IMR-90 (cell line): Measurements from ENCODE around the gene PCBP4. TPM values are rescaled to one million over a fixed set of nuclear protein-coding genes. Genes with fewer than 3 reads are reported as not detected.

Experiments
- ATAC-seq: fragments of 200-7000 bp; cut with Tn5 transposase; 2 replicates; pipeline ENCODE4 v1.9.1; 2020; ENCODE audit warnings: low read depth, mild to moderate bottlenecking, moderate library complexity
- BruUV-seq: library from RNA; stranded (reverse); fragments of 400-500 nt; replicated peaks from 2 replicates; lab custom pipeline; 2021; lab: Mats Ljungman, UMichigan
- CTCF ChIA-PET: fragments of 300-600 bp; formaldehyde crosslinking; extraction: SDS; loops from one replicate; lab custom pipeline; 2021; ENCODE audit warnings: antibody characterized with exemption; lab: Yijun Ruan, JAX
- POLR2A ChIA-PET: fragments of 300-600 bp; sonication (Branson Sonifier 250); formaldehyde crosslinking; loops from one replicate; lab custom pipeline; 2022; ENCODE audit warnings: antibody characterized with exemption; ENCODE audit not compliant: unreplicated experiment; lab: Charles Lee
- DNase-seq: peaks from one replicate; pipeline ENCODE4 v3.0.0; 2013
- H2AFZ ChIP-seq: replicated peaks from 2 replicates; pipeline ENCODE3; 2013; ENCODE audit warnings: low read length, mild to moderate bottlenecking; ENCODE audit not compliant: poor library complexity
- H2AK5ac ChIP-seq: 2 replicates; pipeline ENCODE4 v1.6.1; 2013; ENCODE audit warnings: low read depth, low read length, inconsistent platforms
- H2AK9ac ChIP-seq: replicated peaks from 2 replicates; pipeline ENCODE3; 2013; ENCODE audit warnings: mild to moderate bottlenecking, low read depth, low read length, moderate library complexity; ENCODE audit not compliant: poor library complexity
- H2BK120ac ChIP-seq: 2 replicates; pipeline ENCODE4 v1.6.1; 2013; ENCODE audit warnings: low read depth, low read length, inconsistent platforms
- H2BK15ac ChIP-seq: 3 replicates; pipeline ENCODE4 v1.6.1; 2013; ENCODE audit warnings: low read depth, low read length, inconsistent platforms
- H2BK20ac ChIP-seq: 2 replicates; pipeline ENCODE4 v1.6.1; 2013; ENCODE audit warnings: low read depth, mild to moderate bottlenecking, inconsistent platforms, low read length, moderate library complexity
- H2BK5ac ChIP-seq: 2 replicates; pipeline ENCODE4 v1.6.1; 2013; ENCODE audit warnings: mild to moderate bottlenecking, low read depth, low read length, inconsistent platforms; ENCODE audit not compliant: poor library complexity, severe bottlenecking
- H3K14ac ChIP-seq: replicated peaks from 2 replicates; pipeline ENCODE4 v1.6.1; 2013; ENCODE audit warnings: low read depth, low read length, inconsistent platforms
- H3K18ac ChIP-seq: 2 replicates; pipeline ENCODE4 v1.6.1; 2013; ENCODE audit warnings: low read depth, low read length, control low read depth
- H3K23ac ChIP-seq: 2 replicates; pipeline ENCODE4 v1.6.1; 2013; ENCODE audit warnings: low read depth, low read length, inconsistent platforms
- H3K27ac ChIP-seq: 2 replicates; pipeline ENCODE4 v1.5.1; 2013; ENCODE audit warnings: mild to moderate bottlenecking, control low read depth, low read length; ENCODE audit not compliant: insufficient read depth
- H3K27me3 ChIP-seq: 2 replicates; pipeline ENCODE4 v1.6.1; 2013; ENCODE audit warnings: low read length; ENCODE audit not compliant: control insufficient read depth, insufficient read depth
- H3K36me3 ChIP-seq: 2 replicates; pipeline ENCODE4 v1.6.1; 2013; ENCODE audit warnings: low read length, mixed read lengths; ENCODE audit not compliant: control insufficient read depth, insufficient read depth
- H3K4ac ChIP-seq: 2 replicates; pipeline ENCODE4 v1.6.1; 2013; ENCODE audit warnings: low read depth, low read length, inconsistent platforms
- H3K4me1 ChIP-seq: 2 replicates; pipeline ENCODE4 v1.6.1; 2013; ENCODE audit warnings: low read length, mixed read lengths; ENCODE audit not compliant: control insufficient read depth, insufficient read depth
- H3K4me2 ChIP-seq: 2 replicates; pipeline ENCODE4 v1.6.1; 2013; ENCODE audit warnings: low read depth, mild to moderate bottlenecking, control low read depth, low read length, moderate library complexity
- H3K4me3 ChIP-seq: 2 replicates; pipeline ENCODE4 v1.5.1; 2013; ENCODE audit warnings: low read depth, mild to moderate bottlenecking, control low read depth, low read length, moderate library complexity; ENCODE audit not compliant: insufficient read depth
- H3K56ac ChIP-seq: 2 replicates; pipeline ENCODE4 v1.6.1; 2013; ENCODE audit warnings: low read length, inconsistent platforms; ENCODE audit not compliant: insufficient read depth; ENCODE audit errors: extremely low read depth
- H3K79me1 ChIP-seq, 2 experiments: 2 replicates each; pipeline ENCODE4 v1.6.1; 2013; ENCODE audit warnings: low read length in 2 of 2, inconsistent platforms in 1 of 2, low read depth in 1 of 2
- H3K9ac ChIP-seq: 2 replicates; pipeline ENCODE4 v1.6.1; 2013; ENCODE audit warnings: low read depth, low read length, control low read depth
- H3K9me1 ChIP-seq: 2 replicates; pipeline ENCODE4 v1.6.1; 2013; ENCODE audit warnings: low read length, inconsistent platforms; ENCODE audit not compliant: insufficient read depth
- H3K9me3 ChIP-seq: 2 replicates; pipeline ENCODE4 v1.6.1; 2013; ENCODE audit warnings: low read length; ENCODE audit not compliant: control insufficient read depth, insufficient read depth
- H4K20me1 ChIP-seq: 2 replicates; pipeline ENCODE4 v1.6.1; 2013; ENCODE audit warnings: low read length, inconsistent platforms; ENCODE audit not compliant: insufficient read depth
- H4K5ac ChIP-seq: 2 replicates; pipeline ENCODE4 v1.6.1; 2013; ENCODE audit warnings: mild to moderate bottlenecking, low read depth, low read length, control low read depth
- H4K8ac ChIP-seq, 2 experiments: 2 replicates each; pipeline ENCODE4 v1.6.1; 2013; ENCODE audit warnings: low read depth in 2 of 2, low read length in 2 of 2, control low read depth in 1 of 2, inconsistent platforms in 1 of 2
- H4K91ac ChIP-seq: 2 replicates; pipeline ENCODE4 v1.6.1; 2013; ENCODE audit warnings: low read depth, low read length, inconsistent platforms; ENCODE audit not compliant: insufficient read depth
- BHLHE40 ChIP-seq: fragments of 150-350 bp; IDR thresholded peaks from 2 replicates; pipeline ENCODE4 v1.6.1; 2016; ENCODE audit warnings: mild to moderate bottlenecking, low read depth, low read length
- CHD1 ChIP-seq: IDR thresholded peaks from 2 replicates; pipeline ENCODE4 v1.6.1; 2012; ENCODE audit warnings: low read depth, low read length, improper control_type of control experiment
- FOS ChIP-seq: fragments of 150-350 bp; IDR thresholded peaks from 2 replicates; pipeline ENCODE4 v1.6.1; 2016; ENCODE audit warnings: low read depth, low read length
- MAFK ChIP-seq: IDR thresholded peaks from 2 replicates; pipeline ENCODE4 v1.6.1; 2012; ENCODE audit warnings: low read depth, low read length, improper control_type of control experiment
- MAZ ChIP-seq: IDR thresholded peaks from 2 replicates; pipeline ENCODE4 v1.6.1; 2012; ENCODE audit warnings: low read depth, mild to moderate bottlenecking, low read length, improper control_type of control experiment, moderate library complexity, borderline replicate concordance
- MXI1 ChIP-seq: IDR thresholded peaks from 2 replicates; pipeline ENCODE4 v1.6.1; 2012; ENCODE audit warnings: low read depth, mild to moderate bottlenecking, low read length, moderate library complexity, borderline replicate concordance
- NFE2L2 ChIP-seq: fragments of 150-350 bp; IDR thresholded peaks from 2 replicates; pipeline ENCODE4 v1.6.1; 2016; ENCODE audit warnings: low read depth, mild to moderate bottlenecking, low read length
- POLR2A ChIP-seq: IDR thresholded peaks from 2 replicates; pipeline ENCODE4 v1.6.1; 2012; ENCODE audit warnings: mild to moderate bottlenecking, low read depth, low read length
- RAD21 ChIP-seq: IDR thresholded peaks from 2 replicates; pipeline ENCODE4 v1.6.1; 2012; ENCODE audit warnings: low read length, improper control_type of control experiment
- RCOR1 ChIP-seq: IDR thresholded peaks from 2 replicates; pipeline ENCODE4 v1.6.1; 2012; ENCODE audit warnings: mild to moderate bottlenecking, low read length, improper control_type of control experiment; ENCODE audit not compliant: insufficient replicate concordance
- RFX5 ChIP-seq: IDR thresholded peaks from 2 replicates; pipeline ENCODE4 v1.8.0; 2012; ENCODE audit warnings: low read depth, mild to moderate bottlenecking, low read length, moderate library complexity
- SMC3 ChIP-seq: fragments of 150-350 bp; IDR thresholded peaks from 2 replicates; pipeline ENCODE4 v1.6.1; 2016; ENCODE audit warnings: low read depth, mild to moderate bottlenecking, antibody characterized with exemption, low read length, moderate library complexity
- WGBS, 2 experiments: methylation state at CpG; one replicate each; pipeline versions ENCODE4 v1.1.5 to v1.1.7; 2013; ENCODE audit warnings: missing lambda C conversion rate in 2 of 2; ENCODE audit not compliant: insufficient read length in 1 of 2; ENCODE audit errors: extremely low coverage in 2 of 2; 5-methylcytosine and 5-hydroxymethylcytosine counted together
- dilution Hi-C: fragments of 300-500 bp; cut with HindIII; formaldehyde crosslinking; loops from one replicate; pipeline ENCODE4 v1.14.3; 2018; ENCODE audit warnings: low sequenced_read_pairs; ENCODE audit not compliant: unreplicated experiment
- in situ Hi-C: fragments of 300-500 bp; cut with MboI; formaldehyde crosslinking; loops from 3 replicates; pipeline ENCODE4 v1.14.3; 2019; ENCODE audit warnings: low sequenced_read_pairs, inconsistent platforms, mixed read lengths
- intact Hi-C: fragments of 100-400 bp; cut with micrococcal nuclease; formaldehyde crosslinking; loops from 2 replicates; pipeline ENCODE4 v1.10.0; 2022
- polyA plus RNA-seq, 3 experiments: library from polyadenylated mRNA; depleted of rRNA; stranded (reverse); fragments of >200 nt; gene quantifications; 2 replicates each; pipeline ENCODE4 v1.2.3, GENCODE V29; 2012; ENCODE audit warnings: low replicate concordance in 1 of 3
- total RNA-seq: library from RNA; depleted of rRNA; stranded (reverse); fragments of >200 nt; gene quantifications from 2 replicates; pipeline ENCODE4 v1.2.3, GENCODE V29; 2012
- TF ChIP-seq, protein P1 (sequence below): conservative IDR thresholded peaks from 2 replicates; pipeline ENCODE4 v1.5.1; 2012; ENCODE audit warnings: mild to moderate bottlenecking, low read depth, low read length, improper control_type of control experiment
- TF ChIP-seq, protein P2 (sequence below): fragments of 150-350 bp; IDR thresholded peaks from 2 replicates; pipeline ENCODE4 v1.6.1; 2016; ENCODE audit warnings: low read depth, mild to moderate bottlenecking, low read length, moderate library complexity, borderline replicate concordance

PCBP4 gene
- total and polyA plus RNA-seq, 2 of the 4 experiments (the other 2 are of a cell fraction), result 70.8 to 110 TPM

DNA sequence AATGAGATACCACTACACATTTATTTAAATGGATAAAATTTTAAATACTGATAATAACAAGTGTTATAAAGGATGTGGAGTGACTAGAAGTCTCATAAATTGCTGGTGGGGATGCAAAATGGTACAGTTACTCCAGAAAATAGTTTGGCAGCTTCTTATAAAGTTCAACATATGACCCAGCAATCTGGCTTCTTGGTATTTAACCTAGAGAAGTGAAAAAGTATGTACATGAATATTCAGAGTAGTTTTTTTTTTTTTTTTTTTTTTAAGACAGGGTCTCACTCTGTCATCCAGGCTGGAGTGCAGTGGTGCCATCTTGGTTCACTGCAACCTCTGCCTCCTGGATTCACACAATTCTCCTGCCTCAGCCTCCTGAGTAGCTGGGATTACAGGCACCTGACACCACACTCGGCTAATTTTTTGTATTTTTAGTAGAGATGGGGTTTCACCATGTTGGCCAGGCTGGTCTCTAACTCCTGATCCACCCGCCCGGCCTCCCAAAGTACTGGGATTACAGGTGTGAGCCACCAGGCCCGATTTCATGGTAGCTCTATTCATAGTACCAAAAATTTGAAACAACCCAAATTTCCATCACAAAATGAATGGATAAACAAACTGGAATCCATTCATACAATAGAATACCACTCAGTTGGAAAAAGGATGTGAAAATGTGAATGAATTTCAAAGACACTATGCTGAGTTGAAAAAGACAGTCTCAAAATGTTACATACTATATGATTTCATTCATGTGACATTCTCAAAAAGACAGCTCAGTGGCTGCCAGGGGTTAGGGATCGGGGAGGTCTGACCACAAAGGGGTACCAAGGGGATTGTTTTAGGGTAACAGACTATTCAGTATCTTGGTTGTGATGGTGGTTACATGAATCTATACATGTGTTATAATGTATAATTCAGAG lies 39.9 kb downstream of the PCBP4 start:
- no peak overlapping the region for H2BK120ac ChIP-seq
- H3K56ac ChIP-seq, result no peak overlapping the region
- DNase-seq (no peak), ATAC-seq (no peak)
- H3K4me2 ChIP-seq, result no peak overlapping the region
- H3K9me1 ChIP-seq, result no peaks in the 10 kb centered on the region
- no TSS peak for BruUV-seq
- no peaks in the 10 kb centered on the region for H3K79me1 ChIP-seq
- H3K4me1 ChIP-seq, result no peaks in the 10 kb centered on the region
- H2AFZ ChIP-seq, result no peak overlapping the region
- H3K9ac ChIP-seq, result no peak overlapping the region
- no peak overlapping the region for H2AK5ac ChIP-seq
- H4K20me1 ChIP-seq, result no peaks in the 10 kb centered on the region
- no peaks in the 10 kb centered on the region for H3K27me3 ChIP-seq
- peaks cover 7% of the 10 kb centered on the region for H3K36me3 ChIP-seq
- H2BK15ac ChIP-seq, result no peak overlapping the region
- H2BK5ac ChIP-seq, result no peak overlapping the region
- H4K5ac ChIP-seq, result no peak overlapping the region
- ChIA-PET CTCF (no interaction called here), POLR2A (no interaction called here)
- H3K18ac ChIP-seq, result no peak overlapping the region
- H2BK20ac ChIP-seq, result no peak overlapping the region
- dilution Hi-C loops (no loop called here), in situ Hi-C loops (loop anchor here (25.0 kb wide), 1 partner anchor 540 kb away; the partner anchor contains the start of genes MANF and RBM15B), intact Hi-C loops (loop anchor here (10.0 kb wide), 1 partner anchor 593 kb away; no protein-coding TSS in a partner anchor)
- no peaks in the 10 kb centered on the region for H3K9me3 ChIP-seq
- H2AK9ac ChIP-seq, result no peak overlapping the region
- no CpG with 5 or more reads among the region's 5 CpGs for WGBS, 2 experiments
- H3K27ac ChIP-seq, result no peak overlapping the region
- H3K4me3 ChIP-seq, result no peak overlapping the region
- H4K91ac ChIP-seq, result no peak overlapping the region
- H3K4ac ChIP-seq, result no peak overlapping the region
- H3K14ac ChIP-seq, result no peak overlapping the region
- H3K23ac ChIP-seq, result no peak overlapping the region
- no peak overlapping the region for H4K8ac ChIP-seq
- TF ChIP-seq MAZ (no peak), NFE2L2 (no peak), BHLHE40 (no peak), CHD1 (no peak), FOS (no peak), MAFK (no peak), MXI1 (no peak), RAD21 (no peak), RFX5 (no peak), RCOR1 (no peak), SMC3 (no peak), POLR2A (no peak)
- TF ChIP-seq, protein P1, sequence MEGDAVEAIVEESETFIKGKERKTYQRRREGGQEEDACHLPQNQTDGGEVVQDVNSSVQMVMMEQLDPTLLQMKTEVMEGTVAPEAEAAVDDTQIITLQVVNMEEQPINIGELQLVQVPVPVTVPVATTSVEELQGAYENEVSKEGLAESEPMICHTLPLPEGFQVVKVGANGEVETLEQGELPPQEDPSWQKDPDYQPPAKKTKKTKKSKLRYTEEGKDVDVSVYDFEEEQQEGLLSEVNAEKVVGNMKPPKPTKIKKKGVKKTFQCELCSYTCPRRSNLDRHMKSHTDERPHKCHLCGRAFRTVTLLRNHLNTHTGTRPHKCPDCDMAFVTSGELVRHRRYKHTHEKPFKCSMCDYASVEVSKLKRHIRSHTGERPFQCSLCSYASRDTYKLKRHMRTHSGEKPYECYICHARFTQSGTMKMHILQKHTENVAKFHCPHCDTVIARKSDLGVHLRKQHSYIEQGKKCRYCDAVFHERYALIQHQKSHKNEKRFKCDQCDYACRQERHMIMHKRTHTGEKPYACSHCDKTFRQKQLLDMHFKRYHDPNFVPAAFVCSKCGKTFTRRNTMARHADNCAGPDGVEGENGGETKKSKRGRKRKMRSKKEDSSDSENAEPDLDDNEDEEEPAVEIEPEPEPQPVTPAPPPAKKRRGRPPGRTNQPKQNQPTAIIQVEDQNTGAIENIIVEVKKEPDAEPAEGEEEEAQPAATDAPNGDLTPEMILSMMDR, result no peak
- TF ChIP-seq, protein P2, sequence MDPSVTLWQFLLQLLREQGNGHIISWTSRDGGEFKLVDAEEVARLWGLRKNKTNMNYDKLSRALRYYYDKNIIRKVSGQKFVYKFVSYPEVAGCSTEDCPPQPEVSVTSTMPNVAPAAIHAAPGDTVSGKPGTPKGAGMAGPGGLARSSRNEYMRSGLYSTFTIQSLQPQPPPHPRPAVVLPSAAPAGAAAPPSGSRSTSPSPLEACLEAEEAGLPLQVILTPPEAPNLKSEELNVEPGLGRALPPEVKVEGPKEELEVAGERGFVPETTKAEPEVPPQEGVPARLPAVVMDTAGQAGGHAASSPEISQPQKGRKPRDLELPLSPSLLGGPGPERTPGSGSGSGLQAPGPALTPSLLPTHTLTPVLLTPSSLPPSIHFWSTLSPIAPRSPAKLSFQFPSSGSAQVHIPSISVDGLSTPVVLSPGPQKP, result no peak
